H9 (cell line): ENCODE data around the gene DBNL. TPM values are rescaled to one million over a fixed set of nuclear protein-coding genes. Genes with fewer than 3 reads are reported as not detected.

Source experiments
- DNase-seq: peaks from one replicate; pipeline ENCODE4 v3.0.0-alpha.2; 2017
- H2AFZ ChIP-seq: one replicate; pipeline ENCODE4 v1.6.1; 2013; ENCODE audit warnings: mild to moderate bottlenecking, low read length, control low read depth, moderate library complexity
- H2AK5ac ChIP-seq: 2 replicates; pipeline ENCODE4 v1.6.1; 2013; ENCODE audit warnings: low read length, control low read depth, mixed read lengths; ENCODE audit not compliant: insufficient read length
- H2BK120ac ChIP-seq: one replicate; pipeline ENCODE4 v1.6.1; 2013; ENCODE audit warnings: low read depth, mild to moderate bottlenecking, low read length, control low read depth, inconsistent platforms; ENCODE audit not compliant: poor library complexity, severe bottlenecking
- H2BK12ac ChIP-seq: 2 replicates; pipeline ENCODE4 v1.6.1; 2013; ENCODE audit warnings: low read length, control low read depth, mixed read lengths, low read depth; ENCODE audit not compliant: insufficient read length
- H2BK15ac ChIP-seq: 2 replicates; pipeline ENCODE4 v1.6.1; 2013; ENCODE audit warnings: low read depth, low read length, control low read depth
- H2BK20ac ChIP-seq: one replicate; pipeline ENCODE4 v1.6.1; 2013; ENCODE audit warnings: low read depth, mild to moderate bottlenecking, low read length, control low read depth, inconsistent platforms; ENCODE audit not compliant: poor library complexity, severe bottlenecking
- H2BK5ac ChIP-seq: 2 replicates; pipeline ENCODE4 v1.6.1; 2013; ENCODE audit warnings: low read length, control low read depth, mixed read lengths; ENCODE audit not compliant: insufficient read length
- H3K14ac ChIP-seq: 2 replicates; pipeline ENCODE4 v1.6.1; 2013; ENCODE audit warnings: low read length, control low read depth; ENCODE audit not compliant: insufficient read depth
- H3K18ac ChIP-seq: 2 replicates; pipeline ENCODE4 v1.6.1; 2013; ENCODE audit warnings: low read depth, mild to moderate bottlenecking, mixed read lengths, low read length, control low read depth; ENCODE audit not compliant: insufficient read length
- H3K23ac ChIP-seq: 2 replicates; pipeline ENCODE4 v1.6.1; 2013; ENCODE audit warnings: low read length, control low read depth, mixed read lengths, low read depth; ENCODE audit not compliant: insufficient read length
- H3K23me2 ChIP-seq: 2 replicates; pipeline ENCODE4 v1.6.1; 2013; ENCODE audit warnings: low read depth, mild to moderate bottlenecking, mixed read lengths, low read length, control low read depth; ENCODE audit not compliant: insufficient read length, poor library complexity, severe bottlenecking
- H3K27ac ChIP-seq: 2 replicates; pipeline ENCODE4 v1.5.1; 2013; ENCODE audit warnings: low read length, control low read depth, mixed read lengths, low read depth; ENCODE audit not compliant: insufficient read length
- H3K27me3 ChIP-seq: 2 replicates; pipeline ENCODE4 v1.6.1; 2013; ENCODE audit warnings: low read length, control low read depth, inconsistent platforms; ENCODE audit not compliant: insufficient read depth
- H3K4ac ChIP-seq: 2 replicates; pipeline ENCODE4 v1.6.1; 2013; ENCODE audit warnings: low read depth, mild to moderate bottlenecking, control low read depth, inconsistent platforms, low read length, moderate library complexity
- H3K4me1 ChIP-seq: 2 replicates; pipeline ENCODE4 v1.6.1; 2013; ENCODE audit warnings: low read length, control low read depth, inconsistent platforms; ENCODE audit not compliant: insufficient read depth
- H3K4me2 ChIP-seq: 2 replicates; pipeline ENCODE4 v1.6.1; 2013; ENCODE audit warnings: low read length, control low read depth, mixed read lengths; ENCODE audit not compliant: insufficient read length, insufficient read depth
- H3K56ac ChIP-seq: 2 replicates; pipeline ENCODE4 v1.6.1; 2013; ENCODE audit warnings: low read depth, mild to moderate bottlenecking, mixed read lengths, low read length, control low read depth; ENCODE audit not compliant: insufficient read length
- H3K79me1 ChIP-seq: 2 replicates; pipeline ENCODE4 v1.6.1; 2013; ENCODE audit warnings: low read depth, mild to moderate bottlenecking, moderate library complexity, low read length, control low read depth, inconsistent platforms; ENCODE audit not compliant: insufficient read depth, poor library complexity, severe bottlenecking
- H3K79me2 ChIP-seq: 2 replicates; pipeline ENCODE4 v1.6.1; 2013; ENCODE audit warnings: low read length, control low read depth, inconsistent platforms; ENCODE audit not compliant: insufficient read depth
- H3K9ac ChIP-seq: 2 replicates; pipeline ENCODE4 v1.6.1; 2013; ENCODE audit warnings: low read length, control low read depth, mixed read lengths; ENCODE audit not compliant: insufficient read length; ENCODE audit errors: extremely low read depth
- H3K9me3 ChIP-seq: one replicate; pipeline ENCODE4 v1.6.1; 2013; ENCODE audit warnings: low read depth, low read length, inconsistent platforms; ENCODE audit not compliant: control insufficient read depth
- H3T11ph ChIP-seq: one replicate; pipeline ENCODE4 v1.6.1; 2013; ENCODE audit warnings: mild to moderate bottlenecking, low read length, control low read depth, inconsistent platforms
- H4K20me1 ChIP-seq: one replicate; pipeline ENCODE4 v1.6.1; 2013; ENCODE audit not compliant: control insufficient read depth, insufficient read length, insufficient read depth
- H4K5ac ChIP-seq: 2 replicates; pipeline ENCODE4 v1.6.1; 2013; ENCODE audit warnings: low read depth, mild to moderate bottlenecking, mixed read lengths, low read length, control low read depth; ENCODE audit not compliant: insufficient read length
- H4K8ac ChIP-seq: replicated peaks from 2 replicates; pipeline ENCODE4 v1.6.1; 2013; ENCODE audit warnings: low read length, control low read depth, mixed read lengths, low read depth; ENCODE audit not compliant: insufficient read length
- H4K91ac ChIP-seq: 2 replicates; pipeline ENCODE4 v1.6.1; 2013; ENCODE audit warnings: low read depth, mild to moderate bottlenecking, moderate library complexity, mixed read lengths, low read length, control low read depth; ENCODE audit not compliant: insufficient read length
- H3K27ac Mint-ChIP-seq, 3 experiments: 2 replicates in 2 of 3; 3 replicates in 1 of 3; pipeline ENCODE4 v1.8.0; 2020 to 2021; ENCODE audit warnings: mixed read lengths in 3 of 3, mild to moderate bottlenecking in 1 of 3, moderate library complexity in 1 of 3
- H3K27me3 Mint-ChIP-seq: 2 replicates; pipeline ENCODE4 v1.8.0; 2021; ENCODE audit warnings: low read depth, mild to moderate bottlenecking, moderate library complexity, mixed read lengths
- H3K36me3 Mint-ChIP-seq, 3 experiments: 2 replicates in 2 of 3; 3 replicates in 1 of 3; pipeline ENCODE4 v1.8.0; 2020 to 2021; ENCODE audit warnings: low read depth in 3 of 3, mixed read lengths in 3 of 3; ENCODE audit not compliant: insufficient read depth in 1 of 3
- H3K4me1 Mint-ChIP-seq, 2 experiments: 2 replicates each; pipeline ENCODE4 v1.8.0; 2020; ENCODE audit warnings: mixed read lengths in 2 of 2
- H3K4me3 Mint-ChIP-seq, 2 experiments: 2 replicates in 1 of 2; 3 replicates in 1 of 2; pipeline ENCODE4 v1.8.0; 2020 to 2021; ENCODE audit warnings: mild to moderate bottlenecking in 2 of 2, mixed read lengths in 2 of 2, moderate library complexity in 1 of 2
- H3K9me3 Mint-ChIP-seq, 2 experiments: 2 replicates in 1 of 2; 3 replicates in 1 of 2; pipeline ENCODE4 v1.8.0; 2020; ENCODE audit warnings: mild to moderate bottlenecking in 2 of 2, mixed read lengths in 2 of 2, moderate library complexity in 1 of 2
- CTCF ChIP-seq: fragments of 200-600 bp; sonication (generic); conservative IDR thresholded peaks from 3 replicates; pipeline ENCODE4 v1.8.0; 2021; ENCODE audit warnings: antibody characterized with exemption, mild to moderate bottlenecking
- WGBS: extraction: QIAGEN DNeasy Blood & Tissue Kit; methylation state at CpG from one replicate; pipeline ENCODE4 v1.1.7; 2013; ENCODE audit warnings: missing lambda C conversion rate, low lambda C conversion rate, mixed read lengths; ENCODE audit not compliant: insufficient read length; ENCODE audit errors: extremely low coverage; 5-methylcytosine and 5-hydroxymethylcytosine counted together
- total RNA-seq: library from RNA; stranded (reverse); gene quantifications from 2 replicates; pipeline ENCODE4 v1.2.1, GENCODE V29; 2021

Gene DBNL
- total RNA-seq, 1 experiment from 2014 or later = 51.3 TPM

- Histone ChIP-seq H3K27ac (no peak overlapping the region), H4K20me1 (no peaks in the 10 kb centered on the region), H3K9ac (no peak overlapping the region), H3K18ac (no peak overlapping the region), H3K23ac (no peak overlapping the region), H2BK15ac (no peak overlapping the region), H3K4ac (no peak overlapping the region), H3T11ph (no peak overlapping the region), H4K8ac (no peak overlapping the region), H3K27me3 (no peaks in the 10 kb centered on the region; the same call in 1 of the 2 replicates), H3K9me3 (no peaks in the 10 kb centered on the region), H2BK5ac (no peak overlapping the region), H2BK120ac (no peak overlapping the region), H2AK5ac (no peak overlapping the region), H2AFZ (no peak overlapping the region), H2BK20ac (no peak overlapping the region), H3K56ac (no peak overlapping the region), H3K4me1 (no peaks in the 10 kb centered on the region; the same call in 1 of the 2 replicates), H2BK12ac (no peak overlapping the region), H4K91ac (no peak overlapping the region), H4K5ac (no peak overlapping the region), H3K79me1 (no peaks in the 10 kb centered on the region), H3K14ac (no peak overlapping the region; the same call in 1 of the 2 replicates), H3K79me2 (no peaks in the 10 kb centered on the region), H3K4me2 (no peak overlapping the region), H3K23me2 (peaks cover 10% of the 10 kb centered on the region)
- TF ChIP-seq CTCF = no peak
- Mint-ChIP-seq H3K36me3 (peaks cover 0 to 2% (median 2%) of the 10 kb centered on the region in 3 experiments; a peak in 4 of 7 replicates), H3K9me3 (no peaks in the 10 kb centered on the region; a peak in 1 of 5 replicates), H3K4me1 (peaks cover 11 to 21% of the 10 kb centered on the region in 2 experiments), H3K27me3 (peaks cover 37% of the 10 kb centered on the region), H3K27ac (no peak overlapping the region), H3K4me3 (no peak overlapping the region)
- no CpG with 5 or more reads among the region's 3 CpGs for WGBS
- DNase-seq = no peak
Observed at GRCh38 chr7:44101303-44101965, 56.9 kb downstream of the DBNL start.
